Measurements from ENCODE around the gene SRA1. TPM values are rescaled to one million over a fixed set of nuclear protein-coding genes. Genes with fewer than 3 reads are reported as not detected.
A peak's percentile ranks its signal among the peaks of the same experiment; 100 is the strongest.

SRA1 gene
- total and polyA plus RNA-seq, 2 of the 8 experiments (the other 6 are each of a cell fraction or from before 2014, with no cell fraction given): 27.4 to 39.4 TPM

- TF ChIP-seq POLR2A (IDR thresholded peaks at IDR 0.05; ENCODE audit: control extremely low read depth in 1 of 2, low read depth in 2 of 2, low read length in 2 of 2): peak in 1 of 2 experiments; percentile 48; a peak in 2 of 3 replicates
- TF ChIP-seq ASH2L (IDR thresholded peaks at IDR 0.05; ENCODE audit: low read length): peak; percentile 94
- TF ChIP-seq HDAC2 (IDR thresholded peaks at IDR 0.05; ENCODE audit: borderline replicate concordance in 1 of 2, low read depth in 2 of 2, low read length in 2 of 2): peak; percentile 100
- TF ChIP-seq, protein P1, sequence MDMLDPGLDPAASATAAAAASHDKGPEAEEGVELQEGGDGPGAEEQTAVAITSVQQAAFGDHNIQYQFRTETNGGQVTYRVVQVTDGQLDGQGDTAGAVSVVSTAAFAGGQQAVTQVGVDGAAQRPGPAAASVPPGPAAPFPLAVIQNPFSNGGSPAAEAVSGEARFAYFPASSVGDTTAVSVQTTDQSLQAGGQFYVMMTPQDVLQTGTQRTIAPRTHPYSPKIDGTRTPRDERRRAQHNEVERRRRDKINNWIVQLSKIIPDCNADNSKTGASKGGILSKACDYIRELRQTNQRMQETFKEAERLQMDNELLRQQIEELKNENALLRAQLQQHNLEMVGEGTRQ (IDR thresholded peaks at IDR 0.05; ENCODE audit: low read length): peak; percentile 68
- peak; percentile 97 for TF ChIP-seq YY1 (IDR thresholded peaks at IDR 0.05; ENCODE audit: low read depth, low read length)
- TF ChIP-seq RNF2 (IDR thresholded peaks at IDR 0.05; ENCODE audit: borderline replicate concordance, low read depth, low read length, missing control alignments, poor library complexity, severe bottlenecking): no peak
- TF ChIP-seq EZH2 (IDR thresholded peaks at IDR 0.05; ENCODE audit: low read depth, low read length, severe bottlenecking): no peak
- TF ChIP-seq SIX5 (IDR thresholded peaks at IDR 0.05; ENCODE audit: low read depth, low read length): no peak
- TF ChIP-seq SP2 (IDR thresholded peaks at IDR 0.05; ENCODE audit: low read length): no peak
- peak; percentile 95 for TF ChIP-seq NRF1 (IDR thresholded peaks at IDR 0.05; ENCODE audit: low read depth, low read length)
- TF ChIP-seq SUZ12 (IDR thresholded peaks at IDR 0.05; ENCODE audit: low read length): peak; percentile 79; the same call in 1 of the 2 replicates
- TF ChIP-seq EGR1 (IDR thresholded peaks at IDR 0.05; ENCODE audit: borderline replicate concordance, low read depth, low read length): no peak
- TF ChIP-seq CEBPB (IDR thresholded peaks at IDR 0.05; ENCODE audit: low read depth, low read length): 0 out of 2 replicates have a peak, but pooled peaks have one; percentile 25
- TF ChIP-seq SIRT6 (IDR thresholded peaks at IDR 0.05; ENCODE audit: low read length): no peak
- 0 out of 2 replicates have a peak, but pooled peaks have one; percentile 7 for TF ChIP-seq TEAD4 (IDR thresholded peaks at IDR 0.05; ENCODE audit: low read depth, low read length)
- TF ChIP-seq, protein P2, sequence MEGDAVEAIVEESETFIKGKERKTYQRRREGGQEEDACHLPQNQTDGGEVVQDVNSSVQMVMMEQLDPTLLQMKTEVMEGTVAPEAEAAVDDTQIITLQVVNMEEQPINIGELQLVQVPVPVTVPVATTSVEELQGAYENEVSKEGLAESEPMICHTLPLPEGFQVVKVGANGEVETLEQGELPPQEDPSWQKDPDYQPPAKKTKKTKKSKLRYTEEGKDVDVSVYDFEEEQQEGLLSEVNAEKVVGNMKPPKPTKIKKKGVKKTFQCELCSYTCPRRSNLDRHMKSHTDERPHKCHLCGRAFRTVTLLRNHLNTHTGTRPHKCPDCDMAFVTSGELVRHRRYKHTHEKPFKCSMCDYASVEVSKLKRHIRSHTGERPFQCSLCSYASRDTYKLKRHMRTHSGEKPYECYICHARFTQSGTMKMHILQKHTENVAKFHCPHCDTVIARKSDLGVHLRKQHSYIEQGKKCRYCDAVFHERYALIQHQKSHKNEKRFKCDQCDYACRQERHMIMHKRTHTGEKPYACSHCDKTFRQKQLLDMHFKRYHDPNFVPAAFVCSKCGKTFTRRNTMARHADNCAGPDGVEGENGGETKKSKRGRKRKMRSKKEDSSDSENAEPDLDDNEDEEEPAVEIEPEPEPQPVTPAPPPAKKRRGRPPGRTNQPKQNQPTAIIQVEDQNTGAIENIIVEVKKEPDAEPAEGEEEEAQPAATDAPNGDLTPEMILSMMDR (IDR thresholded peaks at IDR 0.05; ENCODE audit: control extremely low read depth in 1 of 3, insufficient read depth in 1 of 3, low read depth in 1 of 3, low read length in 3 of 3): no peak
- no peak for TF ChIP-seq CBX8 (IDR thresholded peaks at IDR 0.05; ENCODE audit: borderline replicate concordance, low read depth, low read length)
- peak; percentile 82 for TF ChIP-seq PHF8 (conservative IDR thresholded peaks at IDR 0.05; ENCODE audit: low read depth, low read length)
- TF ChIP-seq MAX (IDR thresholded peaks at IDR 0.05): peak; percentile 99
- TF ChIP-seq KDM1A (IDR thresholded peaks at IDR 0.05; ENCODE audit: borderline replicate concordance, low read length): no peak; the same call in 1 of the 2 replicates
Observed at GRCh38 chr5:140564196-140565023, 7.1 kb upstream of the SRA1 start, which contains the start of the genes APBB3 and SLC35A4 (continued).

All from H1 (cell line).